Measurements from ENCODE around the gene SCAP. TPM values are rescaled to one million over a fixed set of nuclear protein-coding genes. Genes with fewer than 3 reads are reported as not detected.

The SCAP gene
- total and polyA plus RNA-seq, 2 of the 4 experiments (the other 2 are of a cell fraction) = 25.3 to 34.6 TPM

GRCh38 chr3:47491777-47492176 lies 16.0 kb upstream of the SCAP start:
- Histone ChIP-seq H2BK20ac (ENCODE audit: low read depth, low read length) (no peak overlapping the region), H2AFZ (replicated peaks; ENCODE audit: low read length, poor library complexity) (no peak overlapping the region), H2BK120ac (ENCODE audit: low read depth, low read length) (no peak overlapping the region), H3K4me3 (ENCODE audit: insufficient read depth, low read depth, low read length) (no peak overlapping the region), H3K79me1 (ENCODE audit: low read depth in 1 of 2, low read length in 2 of 2) (no peaks in the 10 kb centered on the region), H3K56ac (ENCODE audit: extremely low read depth, insufficient read depth, low read length) (no peak overlapping the region), H3K4me1 (ENCODE audit: control insufficient read depth, insufficient read depth, low read length) (no peaks in the 10 kb centered on the region), H4K91ac (ENCODE audit: insufficient read depth, low read depth, low read length) (no peak overlapping the region), H3K4me2 (ENCODE audit: low read depth, low read length) (no peak overlapping the region), H3K18ac (ENCODE audit: low read depth, low read length) (no peak overlapping the region), H3K4ac (ENCODE audit: low read depth, low read length) (no peak overlapping the region), H2AK5ac (ENCODE audit: low read depth, low read length) (no peak overlapping the region), H3K9me3 (ENCODE audit: control insufficient read depth, insufficient read depth, low read length) (no peaks in the 10 kb centered on the region), H3K9me1 (ENCODE audit: insufficient read depth, low read length) (peaks cover 5% of the 10 kb centered on the region; the same call in 1 of the 2 replicates), H3K14ac (replicated peaks; ENCODE audit: low read depth, low read length) (no peak overlapping the region), H3K23ac (ENCODE audit: low read depth, low read length) (no peak overlapping the region), H3K36me3 (ENCODE audit: control insufficient read depth, insufficient read depth, low read length) (peaks cover 15% of the 10 kb centered on the region), H3K27ac (ENCODE audit: insufficient read depth, low read length) (no peak overlapping the region), H3K27me3 (ENCODE audit: control insufficient read depth, insufficient read depth, low read length) (no peaks in the 10 kb centered on the region), H4K8ac (ENCODE audit: low read depth in 2 of 2, low read length in 2 of 2) (no peak overlapping the region), H2BK15ac (ENCODE audit: low read depth, low read length) (no peak overlapping the region), H3K9ac (ENCODE audit: low read depth, low read length) (no peak overlapping the region), H4K20me1 (ENCODE audit: insufficient read depth, low read length) (no peaks in the 10 kb centered on the region), H4K5ac (ENCODE audit: low read depth, low read length) (no peak overlapping the region), H2BK5ac (ENCODE audit: low read depth, low read length, poor library complexity, severe bottlenecking) (no peak overlapping the region), H2AK9ac (replicated peaks; ENCODE audit: low read depth, low read length, poor library complexity) (no peak overlapping the region)
- TF ChIP-seq FOS (IDR thresholded peaks at IDR 0.05; ENCODE audit: low read depth, low read length) = no peak
- TF ChIP-seq CHD1 (IDR thresholded peaks at IDR 0.05; ENCODE audit: low read depth, low read length) = no peak
- TF ChIP-seq RCOR1 (IDR thresholded peaks at IDR 0.05; ENCODE audit: insufficient replicate concordance, low read length) = no peak
- TF ChIP-seq RFX5 (IDR thresholded peaks at IDR 0.05; ENCODE audit: low read depth, low read length) = no peak
- no peak for TF ChIP-seq MAFK (IDR thresholded peaks at IDR 0.05; ENCODE audit: low read depth, low read length)
- TF ChIP-seq BHLHE40 (IDR thresholded peaks at IDR 0.05; ENCODE audit: low read depth, low read length) = no peak
- no peak for TF ChIP-seq NFE2L2 (IDR thresholded peaks at IDR 0.05; ENCODE audit: low read depth, low read length)
- TF ChIP-seq, protein P1, sequence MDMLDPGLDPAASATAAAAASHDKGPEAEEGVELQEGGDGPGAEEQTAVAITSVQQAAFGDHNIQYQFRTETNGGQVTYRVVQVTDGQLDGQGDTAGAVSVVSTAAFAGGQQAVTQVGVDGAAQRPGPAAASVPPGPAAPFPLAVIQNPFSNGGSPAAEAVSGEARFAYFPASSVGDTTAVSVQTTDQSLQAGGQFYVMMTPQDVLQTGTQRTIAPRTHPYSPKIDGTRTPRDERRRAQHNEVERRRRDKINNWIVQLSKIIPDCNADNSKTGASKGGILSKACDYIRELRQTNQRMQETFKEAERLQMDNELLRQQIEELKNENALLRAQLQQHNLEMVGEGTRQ (IDR thresholded peaks at IDR 0.05; ENCODE audit: low read depth, low read length) = no peak
- ChIA-PET CTCF (interaction anchor here (0.5 kb wide), 1 partner anchor 132 kb away, joined by 3 read pairs; no protein-coding TSS in a partner anchor), POLR2A (ENCODE audit: unreplicated experiment) (no interaction called here)
- ATAC-seq (ENCODE audit: low read depth) (no peak), DNase-seq (no peak)
- dilution Hi-C loops (cut with HindIII; ENCODE audit: low sequenced_read_pairs, unreplicated experiment) (no loop called here), intact Hi-C loops (cut with micrococcal nuclease) (no loop called here), in situ Hi-C loops (cut with MboI; ENCODE audit: low sequenced_read_pairs) (no loop called here)
- BruUV-seq (replicated peaks) = no TSS peak
- WGBS, 2 experiments (ENCODE audit: extremely low coverage in 2 of 2, insufficient read length in 1 of 2) = 88% methylated on average over 10 of the region's 12 CpGs; no CpG with 5 or more reads in 1 of the 2 experiments

All from IMR-90 (cell line).